ENCODE measurements around the gene MGAT5B.

MGAT5B gene

GRCh38 chr17:76901542-76902197 is 33.5 kb downstream of the MGAT5B start:
- Histone ChIP-seq H3K27me3 (ENCODE audit: insufficient read depth, low read depth, severe bottlenecking) (no peaks in the 10 kb centered on the region), H3K4me3 (ENCODE audit: low read depth, low read length) (no peak overlapping the region), H3K27ac (no peak overlapping the region), H3K36me3 (peaks cover 28% of the 10 kb centered on the region), H3K9me3 (ENCODE audit: severe bottlenecking) (no peaks in the 10 kb centered on the region)
- TF ChIP-seq CTCF (IDR thresholded peaks at IDR 0.05; ENCODE audit: low read depth, low read length) = no peak
- no peak for DNase-seq

- no peak for TF ChIP-seq CTCF (IDR thresholded peaks at IDR 0.05; ENCODE audit: low read depth, low read length)
- no peak overlapping the region for H3K4me3 ChIP-seq (ENCODE audit: low read depth, low read length)
- H3K36me3 ChIP-seq = peaks cover 33% of the 10 kb centered on the region
- no peak for DNase-seq
- no peak overlapping the region for H3K27ac ChIP-seq
- H3K9me3 ChIP-seq (ENCODE audit: severe bottlenecking) = peaks cover 4% of the 10 kb centered on the region
- H3K27me3 ChIP-seq (ENCODE audit: insufficient read depth, low read depth, severe bottlenecking) = no peaks in the 10 kb centered on the region
Measured at GRCh38 chr17:76902476-76902875, 34.3 kb downstream of the MGAT5B start.

GRCh38 chr17:76903631-76904030 is 35.4 kb downstream of the MGAT5B start:
- TF ChIP-seq CTCF (IDR thresholded peaks at IDR 0.05; ENCODE audit: low read depth, low read length) = no peak
- no peak for DNase-seq
- Histone ChIP-seq H3K36me3 (peaks cover 35% of the 10 kb centered on the region), H3K27me3 (ENCODE audit: insufficient read depth, low read depth, severe bottlenecking) (no peaks in the 10 kb centered on the region), H3K4me3 (ENCODE audit: low read depth, low read length) (no peak overlapping the region), H3K9me3 (ENCODE audit: severe bottlenecking) (peaks cover 8% of the 10 kb centered on the region), H3K27ac (no peak overlapping the region)

GRCh38 chr17:76904116-76904515 is 35.9 kb downstream of the MGAT5B start:
- TF ChIP-seq CTCF (IDR thresholded peaks at IDR 0.05; ENCODE audit: low read depth, low read length) = no peak
- Histone ChIP-seq H3K4me3 (ENCODE audit: low read depth, low read length) (no peak overlapping the region), H3K27ac (no peak overlapping the region), H3K27me3 (ENCODE audit: insufficient read depth, low read depth, severe bottlenecking) (no peaks in the 10 kb centered on the region), H3K9me3 (ENCODE audit: severe bottlenecking) (peaks cover 8% of the 10 kb centered on the region), H3K36me3 (peaks cover 32% of the 10 kb centered on the region)
- no peak for DNase-seq

- no peaks in the 10 kb centered on the region for H3K27me3 ChIP-seq (ENCODE audit: insufficient read depth, low read depth, severe bottlenecking)
- H3K4me3 ChIP-seq (ENCODE audit: low read depth, low read length) = no peak overlapping the region
- no peak overlapping the region for H3K27ac ChIP-seq
- peaks cover 8% of the 10 kb centered on the region for H3K9me3 ChIP-seq (ENCODE audit: severe bottlenecking)
- TF ChIP-seq CTCF (IDR thresholded peaks at IDR 0.05; ENCODE audit: low read depth, low read length) = no peak
- peaks cover 28% of the 10 kb centered on the region for H3K36me3 ChIP-seq
- no peak for DNase-seq
Measured at GRCh38 chr17:76905036-76905435, 36.8 kb downstream of the MGAT5B start.

- DNase-seq = no peak
- Histone ChIP-seq H3K9me3 (ENCODE audit: severe bottlenecking) (peaks cover 8% of the 10 kb centered on the region), H3K4me3 (ENCODE audit: low read depth, low read length) (no peak overlapping the region), H3K36me3 (peaks cover 33% of the 10 kb centered on the region), H3K27ac (no peak overlapping the region), H3K27me3 (ENCODE audit: insufficient read depth, low read depth, severe bottlenecking) (no peaks in the 10 kb centered on the region)
- TF ChIP-seq CTCF (IDR thresholded peaks at IDR 0.05; ENCODE audit: low read depth, low read length) = no peak
Measured at GRCh38 chr17:76905836-76906235, 37.6 kb downstream of the MGAT5B start.

All from WERI-Rb-1 (cell line).